Keratinocyte (primary cell): ENCODE measurements around the gene RBM38. TPM values are rescaled to one million over a fixed set of nuclear protein-coding genes. Genes with fewer than 3 reads are reported as not detected.

ENCODE experiments used
- DNase-seq: peaks from one replicate; pipeline ENCODE4 v3.0.0-alpha.2; 2011; ENCODE audit warnings: low read depth, missing footprints, low spot score
- FAIRE-seq: peaks from 2 replicates; lab custom pipeline; 2011; peaks lifted over from hg19 to GRCh38; lab: Jason Lieb, UNC
- H2AFZ ChIP-seq: 2 replicates; pipeline ENCODE4 v1.6.0; 2012; ENCODE audit warnings: low read length, control low read depth, inconsistent platforms; ENCODE audit not compliant: control insufficient read depth
- H3K27ac ChIP-seq: 2 replicates; pipeline ENCODE4 v1.5.1; 2011; ENCODE audit warnings: low read length; ENCODE audit not compliant: control insufficient read depth, insufficient read depth
- H3K27me3 ChIP-seq: 3 replicates; pipeline ENCODE4 v1.6.0; 2011; ENCODE audit warnings: low read length; ENCODE audit not compliant: control insufficient read depth, insufficient read depth; ENCODE audit errors: extremely low read depth
- H3K36me3 ChIP-seq, 2 experiments: 2 replicates in 1 of 2; 3 replicates in 1 of 2; pipeline ENCODE4 v1.5.1; 2011; ENCODE audit warnings: low read length in 2 of 2, mild to moderate bottlenecking in 1 of 2; ENCODE audit not compliant: control insufficient read depth in 2 of 2, insufficient read depth in 2 of 2; ENCODE audit errors: extremely low read depth in 1 of 2
- H3K4me1 ChIP-seq: 3 replicates; pipeline ENCODE4 v1.5.1; 2011; ENCODE audit warnings: low read length; ENCODE audit not compliant: control insufficient read depth, insufficient read depth; ENCODE audit errors: extremely low read depth
- H3K4me2 ChIP-seq: 3 replicates; pipeline ENCODE4 v1.6.0; 2011; ENCODE audit warnings: low read depth, low read length; ENCODE audit not compliant: control insufficient read depth, insufficient read depth; ENCODE audit errors: extremely low read depth
- H3K4me3 ChIP-seq, 3 experiments: fragments of 200-600 bp in 1 of 3; sonication (generic) in 1 of 3; 2 replicates in 2 of 3; 3 replicates in 1 of 3; pipeline ENCODE4 v1.5.1; 2011 to 2016; ENCODE audit warnings: low read length in 3 of 3, mild to moderate bottlenecking in 3 of 3, control low read depth in 2 of 3, inconsistent platforms in 1 of 3, low read depth in 1 of 3, mixed read lengths in 1 of 3, mixed run types in 1 of 3, moderate library complexity in 1 of 3; ENCODE audit not compliant: control insufficient read depth in 2 of 3, insufficient read depth in 2 of 3; ENCODE audit errors: extremely low read depth in 1 of 3
- H3K79me2 ChIP-seq: 2 replicates; pipeline ENCODE4 v1.6.0; 2012; ENCODE audit warnings: low read length; ENCODE audit not compliant: control insufficient read depth, insufficient read depth
- H3K9ac ChIP-seq: 3 replicates; pipeline ENCODE4 v1.6.0; 2011; ENCODE audit warnings: low read length; ENCODE audit not compliant: control insufficient read depth, insufficient read depth; ENCODE audit errors: extremely low read depth
- H3K9me1 ChIP-seq: 3 replicates; pipeline ENCODE4 v1.6.0; 2011; ENCODE audit warnings: low read length; ENCODE audit not compliant: control insufficient read depth, insufficient read depth; ENCODE audit errors: extremely low read depth
- H3K9me3 ChIP-seq: 2 replicates; pipeline ENCODE4 v1.5.1; 2012; ENCODE audit warnings: low read depth, low read length; ENCODE audit not compliant: control insufficient read depth
- H4K20me1 ChIP-seq: 3 replicates; pipeline ENCODE4 v1.6.0; 2011; ENCODE audit warnings: low read length; ENCODE audit not compliant: control insufficient read depth, insufficient read depth; ENCODE audit errors: extremely low read depth
- CTCF ChIP-seq, 3 experiments: IDR thresholded peaks in 1 of 3; conservative IDR thresholded peaks in 1 of 3; optimal IDR thresholded peaks in 1 of 3; 2 replicates in 2 of 3; 3 replicates in 1 of 3; pipeline versions ENCODE3 to v1.5.1; 2011; ENCODE audit warnings: low read length in 3 of 3, mild to moderate bottlenecking in 3 of 3, moderate library complexity in 2 of 3, control low read depth in 1 of 3, inconsistent platforms in 1 of 3; ENCODE audit not compliant: insufficient read depth in 2 of 3; ENCODE audit errors: extremely low read depth in 1 of 3
- EZH2 ChIP-seq: IDR thresholded peaks from one replicate; pipeline ENCODE4 v1.6.1; 2012; ENCODE audit warnings: inconsistent platforms, mild to moderate bottlenecking, low read length, moderate library complexity
- dilution Hi-C: fragments of 300-500 bp; cut with MboI; formaldehyde crosslinking; loops from one replicate; pipeline ENCODE4 v1.7.0; 2020; ENCODE audit warnings: low sequenced_read_pairs; ENCODE audit not compliant: extremely low pct_ligation_motif_present
- polyA plus RNA-seq, 5 experiments: library from polyadenylated mRNA; depleted of rRNA in 3 of 5; stranded (reverse) in 3 of 5; stranded (forward) in 1 of 5; unstranded in 1 of 5; fragments of >200 nt; gene quantifications; 1 replicate in 1 of 5; 2 replicates in 3 of 5; 3 replicates in 1 of 5; pipeline versions ENCODE4 v1.2.1 to v1.2.3, GENCODE V29; 2011 to 2012; ENCODE audit warnings: missing spikeins in 2 of 5, low read depth in 1 of 5, low replicate concordance in 1 of 5

RBM38 gene
- polyA plus RNA-seq, 1 donor (not counting 4 experiments of a cell fraction or from before 2014, with no cell fraction given) = 5.1 TPM

GRCh38 chr20:57387945-57388371 is 3.2 kb upstream of the RBM38 start:
- DNase-seq (no peak), FAIRE-seq (no peak)
- dilution Hi-C loops = no loop called here
- Histone ChIP-seq H3K4me1 (peaks cover 21% of the 10 kb centered on the region), H3K4me3 (no peak overlapping the region), H3K36me3 (no peaks in the 10 kb centered on the region), H3K9me1 (no peaks in the 10 kb centered on the region), H3K9me3 (no peaks in the 10 kb centered on the region), H3K9ac (no peak overlapping the region), H3K4me2 (no peak overlapping the region), H3K27ac (no peak overlapping the region), H3K79me2 (no peaks in the 10 kb centered on the region), H2AFZ (no peak overlapping the region), H4K20me1 (no peaks in the 10 kb centered on the region), H3K27me3 (no peaks in the 10 kb centered on the region)
- TF ChIP-seq EZH2 (no peak), CTCF (optimal IDR thresholded peaks at IDR 0.05 in 1 of 3, IDR thresholded peaks at IDR 0.05 in 1 of 3, conservative IDR thresholded peaks at IDR 0.05 in 1 of 3; ENCODE audit: extremely low read depth in 1 of 3, insufficient read depth in 2 of 3, low read length in 3 of 3) (no peak)

DNA sequence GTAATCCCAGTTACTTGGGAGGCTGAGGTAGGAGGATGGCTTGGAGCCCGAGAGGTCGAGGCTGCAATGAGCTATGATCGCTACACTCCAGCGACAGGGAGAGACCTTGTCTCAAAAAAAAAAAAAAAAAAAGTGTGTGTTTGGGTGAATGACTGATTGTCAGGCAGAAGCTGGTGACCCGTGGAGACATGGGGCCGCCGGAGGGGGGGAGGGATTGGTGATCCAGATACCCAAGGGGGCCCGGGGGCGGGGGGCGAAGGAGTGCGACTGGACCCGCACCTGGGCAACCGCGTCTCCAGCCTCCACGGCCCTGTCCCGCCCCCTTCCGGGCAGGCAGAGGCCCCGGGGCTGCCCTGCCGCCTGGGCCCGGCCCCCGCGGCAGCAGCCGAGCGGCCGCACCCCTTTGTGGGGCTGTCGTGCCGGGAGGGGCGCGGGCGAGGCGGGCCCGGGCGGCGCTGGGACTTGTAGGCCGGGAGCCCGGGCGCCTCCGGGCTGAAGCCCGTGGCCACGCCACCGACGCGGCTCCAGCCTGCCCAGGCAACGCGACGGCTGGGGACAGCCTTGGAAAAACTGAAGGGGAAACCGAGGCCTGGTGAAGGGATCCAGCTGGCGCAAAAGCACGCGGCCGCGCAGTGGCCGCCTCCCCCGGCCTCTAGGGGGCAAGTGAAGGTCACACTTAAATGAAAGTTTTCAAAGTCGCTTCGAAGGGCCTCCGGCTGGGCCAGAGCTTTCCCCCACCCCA is 2.1 kb upstream of the RBM38 start:
- FAIRE-seq (no peak), DNase-seq (peak; percentile 17)
- peak overlapping the region; percentile 66 for H3K4me2 ChIP-seq

More for the DNA sequence above, 2.1 kb upstream of the RBM38 start:
- no peaks in the 10 kb centered on the region for H3K27me3 ChIP-seq
- H3K4me1 ChIP-seq = peaks cover 21% of the 10 kb centered on the region
- peaks cover 0 to 3% of the 10 kb centered on the region in 2 experiments for H3K36me3 ChIP-seq
- H3K9ac ChIP-seq = peak overlapping the region; percentile 65
- H3K27ac ChIP-seq = peak overlapping the region; percentile 36
- dilution Hi-C loops = no loop called here
- no peaks in the 10 kb centered on the region for H3K79me2 ChIP-seq
- no peaks in the 10 kb centered on the region for H3K9me3 ChIP-seq
- H4K20me1 ChIP-seq = no peaks in the 10 kb centered on the region
- H2AFZ ChIP-seq = peak overlapping the region; percentile 60
- no peaks in the 10 kb centered on the region for H3K9me1 ChIP-seq
- no peak for TF ChIP-seq EZH2
- TF ChIP-seq CTCF (optimal IDR thresholded peaks at IDR 0.05 in 1 of 3, IDR thresholded peaks at IDR 0.05 in 1 of 3, conservative IDR thresholded peaks at IDR 0.05 in 1 of 3; ENCODE audit: extremely low read depth in 1 of 3, insufficient read depth in 2 of 3, low read length in 3 of 3) = peak in 2 of 3 experiments; percentile 8
- peak overlapping the region in 2 of 3 experiments; percentile 37 to 38 for H3K4me3 ChIP-seq
